Lower lobe of right lung (tissue), 2 donors: Measurements from ENCODE around the gene PEX19. TPM values are rescaled to one million over a fixed set of nuclear protein-coding genes. Genes with fewer than 3 reads are reported as not detected.

Experiments used
- ATAC-seq, 2 donors: fragments of 200-7000 bp; cut with Tn5 transposase; one replicate each; pipeline ENCODE4 v1.9.1; 2020 to 2022; ENCODE audit warnings: mild to moderate bottlenecking in 2 of 2, moderate library complexity in 2 of 2
- DNase-seq: peaks from one replicate; pipeline ENCODE4 v3.0.0-alpha.2; 2020
- H3K27ac ChIP-seq: fragments of 200-600 bp; one replicate; pipeline ENCODE4 v1.8.0; 2022
- H3K27me3 ChIP-seq: fragments of 200-600 bp; one replicate; pipeline ENCODE4 v1.8.0; 2022; ENCODE audit warnings: low read depth
- H3K36me3 ChIP-seq: fragments of 200-600 bp; one replicate; pipeline ENCODE4 v1.8.0; 2022; ENCODE audit warnings: mild to moderate bottlenecking
- H3K4me1 ChIP-seq: fragments of 200-600 bp; one replicate; pipeline ENCODE4 v1.8.0; 2022
- H3K4me3 ChIP-seq: fragments of 200-600 bp; one replicate; pipeline ENCODE4 v1.8.0; 2022; ENCODE audit warnings: mild to moderate bottlenecking
- H3K9me3 ChIP-seq: fragments of 200-600 bp; one replicate; pipeline ENCODE4 v1.8.0; 2022
- CTCF ChIP-seq: fragments of 200-600 bp; IDR thresholded peaks from one replicate; pipeline ENCODE4 v1.8.0; 2022; ENCODE audit warnings: antibody characterized with exemption, mild to moderate bottlenecking
- intact Hi-C: fragments of 100-400 bp; cut with DNase I; formaldehyde crosslinking; loops from one replicate; pipeline ENCODE4 v1.11.0; 2022
- total RNA-seq: library from RNA; stranded (reverse); fragmentation: NEBNext Ultra II Directional; extraction: Animal tissue kit (Norgen Biotek cat#: 25700); gene quantifications from one replicate; pipeline ENCODE4 v1.2.1, GENCODE V29; 2021
- donor health status: DM: no; HTN: yes; CAD: no; lungs with severe emphysema.

The PEX19 gene
- total RNA-seq, 1 donor from 2014 or later, result 63.1 TPM

GRCh38 chr1:160277330-160277729 lies 7.6 kb downstream of the PEX19 start:
- TF ChIP-seq CTCF, result no peak
- intact Hi-C loops, result no loop called here
- DNase-seq (no peak), ATAC-seq (no peak)
- Histone ChIP-seq H3K27ac (no peak overlapping the region), H3K9me3 (no peaks in the 10 kb centered on the region), H3K4me1 (no peaks in the 10 kb centered on the region), H3K4me3 (no peak overlapping the region), H3K36me3 (peaks cover 68% of the 10 kb centered on the region), H3K27me3 (no peaks in the 10 kb centered on the region)

- no peaks in the 10 kb centered on the region for H3K4me1 ChIP-seq
- no peak for TF ChIP-seq CTCF
- no peak for ATAC-seq
Observed at GRCh38 chr1:160271025-160271424, 13.9 kb downstream of the PEX19 start.

GRCh38 chr1:160267284-160267991 lies 17.5 kb downstream of the PEX19 start:
- no peak for TF ChIP-seq CTCF
- H3K36me3 ChIP-seq, result no peaks in the 10 kb centered on the region
- intact Hi-C loops, result no loop called here
- DNase-seq (no peak), ATAC-seq (no peak)
- no peaks in the 10 kb centered on the region for H3K9me3 ChIP-seq
- H3K4me1 ChIP-seq, result no peaks in the 10 kb centered on the region
- H3K4me3 ChIP-seq, result no peak overlapping the region
- H3K27me3 ChIP-seq, result no peaks in the 10 kb centered on the region
- no peak overlapping the region for H3K27ac ChIP-seq

More at GRCh38 chr1:160271025-160271424, 13.9 kb downstream of the PEX19 start:
- intact Hi-C loops, result no loop called here
- no peak for DNase-seq
- Histone ChIP-seq H3K9me3 (no peaks in the 10 kb centered on the region), H3K36me3 (peaks cover 5% of the 10 kb centered on the region), H3K27me3 (no peaks in the 10 kb centered on the region), H3K27ac (no peak overlapping the region), H3K4me3 (no peak overlapping the region)

- intact Hi-C loops, result no loop called here
- peaks cover 17% of the 10 kb centered on the region for H3K4me1 ChIP-seq
- ATAC-seq, result no peak
Observed at GRCh38 chr1:160264795-160265307, 20.1 kb downstream of the PEX19 start.

More at GRCh38 chr1:160264795-160265307, 20.1 kb downstream of the PEX19 start:
- no peak for TF ChIP-seq CTCF
- no peaks in the 10 kb centered on the region for H3K36me3 ChIP-seq
- DNase-seq, result no peak
- H3K27ac ChIP-seq, result no peak overlapping the region
- no peaks in the 10 kb centered on the region for H3K9me3 ChIP-seq
- H3K4me3 ChIP-seq, result no peak overlapping the region
- H3K27me3 ChIP-seq, result no peaks in the 10 kb centered on the region
